Activated T-cell treated with anti-CD3 and anti-CD28 coated beads, Interleukin-2, amount 50 U/mL, for 24 hours (primary cell): Measurements from ENCODE around the gene C16orf90.
A peak's percentile ranks its signal among the peaks of the same experiment; 100 is the strongest.

ENCODE experiments used
- DNase-seq: peaks from one replicate; pipeline ENCODE4 v3.0.0-alpha.2; 2020
- H3K27ac Mint-ChIP-seq: 2 replicates; pipeline ENCODE4 v1.8.0; 2020; ENCODE audit warnings: mild to moderate bottlenecking, mixed read lengths
- H3K27me3 Mint-ChIP-seq: 2 replicates; pipeline ENCODE4 v1.8.0; 2020; ENCODE audit warnings: mixed read lengths
- H3K36me3 Mint-ChIP-seq: 2 replicates; pipeline ENCODE4 v1.8.0; 2020; ENCODE audit warnings: low read depth, mixed read lengths
- H3K4me1 Mint-ChIP-seq: 2 replicates; pipeline ENCODE4 v1.8.0; 2020; ENCODE audit warnings: low read depth, mixed read lengths
- H3K4me3 Mint-ChIP-seq: 2 replicates; pipeline ENCODE4 v1.8.0; 2020; ENCODE audit warnings: mild to moderate bottlenecking, moderate library complexity, mixed read lengths
- H3K9me3 Mint-ChIP-seq: 2 replicates; pipeline ENCODE4 v1.8.0; 2020; ENCODE audit warnings: mixed read lengths

C16orf90 gene

GRCh38 chr16:3454093-3454492 lies 41.2 kb downstream of the C16orf90 start:
- Mint-ChIP-seq H3K36me3 (peaks cover 31% of the 10 kb centered on the region), H3K27me3 (no peaks in the 10 kb centered on the region), H3K4me1 (peaks cover 19% of the 10 kb centered on the region), H3K9me3 (no peaks in the 10 kb centered on the region), H3K27ac (no peak overlapping the region), H3K4me3 (no peak overlapping the region)
- no peak for DNase-seq

GRCh38 chr16:3444032-3444388 lies 51.3 kb downstream of the C16orf90 start:
- Mint-ChIP-seq H3K4me1 (peaks cover 31% of the 10 kb centered on the region), H3K9me3 (peaks cover 16% of the 10 kb centered on the region), H3K27me3 (no peaks in the 10 kb centered on the region), H3K36me3 (peaks cover 70% of the 10 kb centered on the region), H3K27ac (peak overlapping the region; percentile 97), H3K4me3 (peak overlapping the region; percentile 93)
- DNase-seq, result no peak
